Panc1 (cell line): Measurements from ENCODE around the gene ARHGAP32. TPM values are rescaled to one million over a fixed set of nuclear protein-coding genes. Genes with fewer than 3 reads are reported as not detected.

ENCODE experiments used
- ATAC-seq: fragments of 200-7000 bp; cut with Tn5 transposase; 2 replicates; pipeline ENCODE4 v1.9.1; 2020; ENCODE audit warnings: mild to moderate bottlenecking, moderate library complexity
- BruUV-seq: library from RNA; stranded (reverse); fragments of 400-500 nt; replicated peaks from 2 replicates; lab custom pipeline; 2021; lab: Mats Ljungman, UMichigan
- CTCF ChIA-PET: fragments of 300-600 bp; sonication (Branson Sonifier 250); formaldehyde crosslinking; loops from one replicate; lab custom pipeline; 2022; ENCODE audit warnings: antibody characterized with exemption; lab: Charles Lee
- POLR2A ChIA-PET: fragments of 300-600 bp; sonication (Branson Sonifier 250); formaldehyde crosslinking; loops from one replicate; lab custom pipeline; 2022; ENCODE audit warnings: antibody characterized with exemption; lab: Charles Lee
- DNase-seq: peaks from one replicate; pipeline ENCODE4 v3.0.0-alpha.2; 2010; ENCODE audit warnings: low read depth, low spot score
- H3K27ac ChIP-seq: 2 replicates; pipeline ENCODE4 v1.5.1; 2011; ENCODE audit warnings: mild to moderate bottlenecking, low read length, inconsistent platforms
- H3K27me3 ChIP-seq: fragments of 200-500 bp; sonication (Bioruptor generic); 2 replicates; pipeline ENCODE4 v1.6.0; 2014; ENCODE audit warnings: low read length, inconsistent platforms; ENCODE audit not compliant: control insufficient read depth, insufficient read depth
- H3K36me3 ChIP-seq: fragments of 200-500 bp; sonication (Bioruptor generic); 2 replicates; pipeline ENCODE4 v1.5.1; 2014; ENCODE audit warnings: inconsistent platforms, mild to moderate bottlenecking, low read length, moderate library complexity; ENCODE audit not compliant: control insufficient read depth, insufficient read depth
- H3K4me1 ChIP-seq: 2 replicates; pipeline ENCODE4 v1.5.1; 2011; ENCODE audit warnings: inconsistent platforms, mild to moderate bottlenecking, low read length, moderate library complexity; ENCODE audit not compliant: control insufficient read depth, insufficient read depth
- H3K4me3 ChIP-seq, 2 experiments: 2 replicates each; pipeline ENCODE4 v1.5.1; 2011 to 2012; ENCODE audit warnings: low read depth in 2 of 2, low read length in 2 of 2, mild to moderate bottlenecking in 2 of 2, inconsistent platforms in 1 of 2, moderate library complexity in 1 of 2
- H3K9me3 ChIP-seq: fragments of 200-500 bp; sonication (Bioruptor generic); 2 replicates; pipeline ENCODE4 v1.5.1; 2014; ENCODE audit warnings: low read depth, mild to moderate bottlenecking, inconsistent platforms, low read length, moderate library complexity; ENCODE audit not compliant: control insufficient read depth, insufficient read depth
- POLR2AphosphoS5 ChIP-seq: IDR thresholded peaks from 2 replicates; pipeline ENCODE4 v1.6.1; 2012; ENCODE audit warnings: mild to moderate bottlenecking, low read depth, low read length, moderate library complexity
- SIN3A ChIP-seq: IDR thresholded peaks from 2 replicates; pipeline ENCODE4 v1.6.1; 2012; ENCODE audit warnings: low read depth, mild to moderate bottlenecking, low read length, moderate library complexity, borderline replicate concordance; ENCODE audit not compliant: insufficient read depth
- TCF7L2 ChIP-seq: IDR thresholded peaks from 2 replicates; pipeline ENCODE4 v1.6.1; 2011; ENCODE audit warnings: mild to moderate bottlenecking, low read depth, low read length, inconsistent platforms
- in situ Hi-C: cut with HindIII; loops from 2 replicates; pipeline ENCODE4 v1.10.0; 2016; ENCODE audit warnings: low sequenced_read_pairs, low pct_unique_long_range_greater_than_20kb
- intact Hi-C: fragments of 100-400 bp; cut with micrococcal nuclease; formaldehyde crosslinking; loops from one replicate; pipeline ENCODE4 v1.10.0; 2022; ENCODE audit not compliant: unreplicated experiment
- total RNA-seq: library from RNA; stranded (reverse); gene quantifications from one replicate; pipeline ENCODE4 v1.2.1, GENCODE V29; 2021; ENCODE audit not compliant: unreplicated experiment
- TF ChIP-seq, protein P1 (sequence below): fragments of 450-650 bp; IDR thresholded peaks from 2 replicates; pipeline ENCODE4 v1.5.1; 2017; ENCODE audit warnings: mild to moderate bottlenecking
- TF ChIP-seq, protein P2 (sequence below), 2 experiments: IDR thresholded peaks; 2 replicates each; pipeline ENCODE4 v1.6.1; 2011 to 2012; ENCODE audit warnings: low read depth in 2 of 2, control low read depth in 1 of 2, low read length in 1 of 2, mild to moderate bottlenecking in 1 of 2, moderate library complexity in 1 of 2; ENCODE audit not compliant: insufficient read depth in 1 of 2

Gene ARHGAP32
- total RNA-seq, 1 experiment from 2014 or later, result 44.6 TPM

DNA sequence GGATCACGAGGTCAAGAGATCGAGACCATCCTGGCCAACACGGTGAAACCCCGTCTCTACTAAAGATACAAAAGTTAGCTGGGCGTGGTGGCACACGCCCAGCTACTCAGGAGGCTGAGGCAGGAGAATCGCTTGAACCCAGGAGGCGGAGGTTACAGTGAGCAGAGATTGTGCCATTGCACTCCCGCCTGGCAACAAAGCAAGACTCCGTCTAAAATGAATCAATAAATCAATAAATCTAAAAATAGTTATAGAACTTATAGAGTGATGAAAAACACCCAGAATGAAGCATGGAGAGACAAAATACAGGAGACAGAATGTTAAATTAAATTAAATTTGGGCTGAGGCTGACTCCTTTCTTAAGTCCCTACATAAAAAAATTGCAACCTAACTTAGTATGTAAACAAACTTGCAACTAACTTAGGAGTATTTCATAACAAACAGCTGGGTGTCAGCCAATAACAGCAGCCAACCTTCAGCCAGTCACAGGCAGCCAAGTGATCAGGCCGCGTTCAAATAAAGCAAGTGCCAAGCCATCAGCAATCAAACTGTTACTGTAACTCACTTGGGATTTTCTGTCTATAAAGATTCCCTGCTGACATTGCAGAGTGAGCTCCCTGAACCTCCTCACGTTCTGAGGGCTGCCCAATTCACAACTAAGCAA lies 242.2 kb downstream of the ARHGAP32 start:
- in situ Hi-C loops (no loop called here), intact Hi-C loops (loop anchor here (10.0 kb wide), 1 partner anchor 385 kb away; no protein-coding TSS in a partner anchor)
- TF ChIP-seq SIN3A (no peak), TCF7L2 (no peak), POLR2AphosphoS5 (no peak)
- TF ChIP-seq, protein P1, sequence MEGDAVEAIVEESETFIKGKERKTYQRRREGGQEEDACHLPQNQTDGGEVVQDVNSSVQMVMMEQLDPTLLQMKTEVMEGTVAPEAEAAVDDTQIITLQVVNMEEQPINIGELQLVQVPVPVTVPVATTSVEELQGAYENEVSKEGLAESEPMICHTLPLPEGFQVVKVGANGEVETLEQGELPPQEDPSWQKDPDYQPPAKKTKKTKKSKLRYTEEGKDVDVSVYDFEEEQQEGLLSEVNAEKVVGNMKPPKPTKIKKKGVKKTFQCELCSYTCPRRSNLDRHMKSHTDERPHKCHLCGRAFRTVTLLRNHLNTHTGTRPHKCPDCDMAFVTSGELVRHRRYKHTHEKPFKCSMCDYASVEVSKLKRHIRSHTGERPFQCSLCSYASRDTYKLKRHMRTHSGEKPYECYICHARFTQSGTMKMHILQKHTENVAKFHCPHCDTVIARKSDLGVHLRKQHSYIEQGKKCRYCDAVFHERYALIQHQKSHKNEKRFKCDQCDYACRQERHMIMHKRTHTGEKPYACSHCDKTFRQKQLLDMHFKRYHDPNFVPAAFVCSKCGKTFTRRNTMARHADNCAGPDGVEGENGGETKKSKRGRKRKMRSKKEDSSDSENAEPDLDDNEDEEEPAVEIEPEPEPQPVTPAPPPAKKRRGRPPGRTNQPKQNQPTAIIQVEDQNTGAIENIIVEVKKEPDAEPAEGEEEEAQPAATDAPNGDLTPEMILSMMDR, result no peak
- TF ChIP-seq, protein P2, sequence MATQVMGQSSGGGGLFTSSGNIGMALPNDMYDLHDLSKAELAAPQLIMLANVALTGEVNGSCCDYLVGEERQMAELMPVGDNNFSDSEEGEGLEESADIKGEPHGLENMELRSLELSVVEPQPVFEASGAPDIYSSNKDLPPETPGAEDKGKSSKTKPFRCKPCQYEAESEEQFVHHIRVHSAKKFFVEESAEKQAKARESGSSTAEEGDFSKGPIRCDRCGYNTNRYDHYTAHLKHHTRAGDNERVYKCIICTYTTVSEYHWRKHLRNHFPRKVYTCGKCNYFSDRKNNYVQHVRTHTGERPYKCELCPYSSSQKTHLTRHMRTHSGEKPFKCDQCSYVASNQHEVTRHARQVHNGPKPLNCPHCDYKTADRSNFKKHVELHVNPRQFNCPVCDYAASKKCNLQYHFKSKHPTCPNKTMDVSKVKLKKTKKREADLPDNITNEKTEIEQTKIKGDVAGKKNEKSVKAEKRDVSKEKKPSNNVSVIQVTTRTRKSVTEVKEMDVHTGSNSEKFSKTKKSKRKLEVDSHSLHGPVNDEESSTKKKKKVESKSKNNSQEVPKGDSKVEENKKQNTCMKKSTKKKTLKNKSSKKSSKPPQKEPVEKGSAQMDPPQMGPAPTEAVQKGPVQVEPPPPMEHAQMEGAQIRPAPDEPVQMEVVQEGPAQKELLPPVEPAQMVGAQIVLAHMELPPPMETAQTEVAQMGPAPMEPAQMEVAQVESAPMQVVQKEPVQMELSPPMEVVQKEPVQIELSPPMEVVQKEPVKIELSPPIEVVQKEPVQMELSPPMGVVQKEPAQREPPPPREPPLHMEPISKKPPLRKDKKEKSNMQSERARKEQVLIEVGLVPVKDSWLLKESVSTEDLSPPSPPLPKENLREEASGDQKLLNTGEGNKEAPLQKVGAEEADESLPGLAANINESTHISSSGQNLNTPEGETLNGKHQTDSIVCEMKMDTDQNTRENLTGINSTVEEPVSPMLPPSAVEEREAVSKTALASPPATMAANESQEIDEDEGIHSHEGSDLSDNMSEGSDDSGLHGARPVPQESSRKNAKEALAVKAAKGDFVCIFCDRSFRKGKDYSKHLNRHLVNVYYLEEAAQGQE (IDR thresholded peaks at IDR 0.05; ENCODE audit: insufficient read depth in 1 of 2, low read depth in 2 of 2, low read length in 1 of 2), result no peak
- H3K4me1 ChIP-seq, result no peaks in the 10 kb centered on the region
- POLR2A ChIA-PET, result interaction anchor here (0.6 kb wide), 1 partner anchor 527 kb away, joined by 3 read pairs; no protein-coding TSS in a partner anchor
- H3K9me3 ChIP-seq, result no peaks in the 10 kb centered on the region
- BruUV-seq, result no TSS peak
- ATAC-seq, result no peak
- no peaks in the 10 kb centered on the region for H3K27me3 ChIP-seq
- H3K4me3 ChIP-seq, result no peak overlapping the region
- CTCF ChIA-PET, result no interaction called here
- H3K36me3 ChIP-seq, result no peaks in the 10 kb centered on the region
- no peak overlapping the region for H3K27ac ChIP-seq
- no peak for DNase-seq

DNA sequence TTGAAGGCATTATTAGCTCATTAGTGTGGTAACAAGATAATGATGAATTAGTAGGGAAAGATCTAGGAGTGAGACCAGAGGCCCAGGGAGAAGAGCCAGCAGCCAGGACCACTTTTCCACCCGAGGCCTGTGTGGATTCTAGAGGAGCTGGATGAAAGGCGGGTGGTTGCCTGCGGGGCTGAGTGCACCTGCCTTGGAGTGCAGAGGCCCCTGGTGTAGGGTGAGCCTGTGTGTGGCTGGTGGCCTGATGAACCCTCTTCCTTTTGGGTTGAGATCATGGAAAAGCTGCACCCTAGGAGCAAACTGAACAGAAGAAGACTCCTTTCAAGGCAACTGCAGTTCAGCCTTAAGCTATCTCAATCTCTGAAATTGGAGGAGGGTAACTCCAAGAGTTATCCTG lies 243.5 kb downstream of the ARHGAP32 start:
- no TSS peak for BruUV-seq
- H3K27ac ChIP-seq, result no peak overlapping the region
- DNase-seq, result no peak

More for the DNA sequence above, 243.5 kb downstream of the ARHGAP32 start:
- TF ChIP-seq POLR2AphosphoS5, result no peak
- TF ChIP-seq, protein P1, result no peak; the same call in 1 of the 2 replicates
- TF ChIP-seq, protein P2 (IDR thresholded peaks at IDR 0.05; ENCODE audit: insufficient read depth in 1 of 2, low read depth in 2 of 2, low read length in 1 of 2), result no peak
- TF ChIP-seq TCF7L2, result no peak
- no peak for TF ChIP-seq SIN3A
- peak; percentile 48; the same call in 1 of the 2 replicates for ATAC-seq
- no peak overlapping the region for H3K4me3 ChIP-seq
- ChIA-PET POLR2A (no interaction called here), CTCF (interaction anchor here (0.9 kb wide), 1 partner anchor 9 kb away, joined by 3 read pairs; no protein-coding TSS in a partner anchor)
- H3K36me3 ChIP-seq, result no peaks in the 10 kb centered on the region
- no peaks in the 10 kb centered on the region for H3K9me3 ChIP-seq
- H3K4me1 ChIP-seq, result no peaks in the 10 kb centered on the region
- H3K27me3 ChIP-seq, result no peaks in the 10 kb centered on the region
- intact Hi-C loops (no loop called here), in situ Hi-C loops (no loop called here)
